Transverse colon (tissue), 3 donors: ENCODE data around the gene MUC21.

Experiments
- CTCF ChIP-seq, 5 experiments: fragments of 200-600 bp in 3 of 5; fragments of 450-650 bp in 2 of 5; sonication (generic) in 3 of 5; IDR thresholded peaks; 1 replicate in 2 of 5; 2 replicates in 3 of 5; pipeline ENCODE4 v1.5.1; 2016 to 2017; ENCODE audit warnings: antibody characterized with exemption in 5 of 5, inconsistent platforms in 3 of 5, mild to moderate bottlenecking in 2 of 5, moderate library complexity in 1 of 5
- EP300 ChIP-seq: sonication (generic); formaldehyde crosslinking; IDR thresholded peaks from one replicate; pipeline ENCODE4 v1.6.1; 2017; ENCODE audit warnings: antibody characterized with exemption, low read depth
- POLR2A ChIP-seq: fragments of 450-650 bp; IDR thresholded peaks from one replicate; pipeline ENCODE4 v1.6.1; 2016; ENCODE audit warnings: antibody characterized with exemption, mild to moderate bottlenecking, moderate library complexity

GRCh38 chr6:30942338-30943060 lies 41.0 kb upstream of the MUC21 start:
- peak in 4 of 5 experiments; percentile 22 to 50 (median 28) for TF ChIP-seq CTCF (IDR thresholded peaks at IDR 0.05)
- TF ChIP-seq EP300, result no peak
- no peak for TF ChIP-seq POLR2A
